ENCODE data around the gene CDH13. TPM values are rescaled to one million over a fixed set of nuclear protein-coding genes. Genes with fewer than 3 reads are reported as not detected.

CDH13 gene
- total RNA-seq, 1 donor from 2014 or later, result 161 TPM

- no peak overlapping the region for H3K27ac ChIP-seq (replicated peaks)
- H3K9me3 ChIP-seq (replicated peaks), result no peaks in the 10 kb centered on the region
- no peak for DNase-seq
- H3K4me3 ChIP-seq, result no peak overlapping the region
- H3K27me3 ChIP-seq (ENCODE audit: low read depth), result no peaks in the 10 kb centered on the region
- intact Hi-C loops (cut with micrococcal nuclease), result no loop called here
- no peak for TF ChIP-seq CTCF (IDR thresholded peaks at IDR 0.05; ENCODE audit: borderline replicate concordance)
- H3K4me1 ChIP-seq, result peaks cover 5% of the 10 kb centered on the region
- H3K36me3 ChIP-seq, result no peaks in the 10 kb centered on the region
Measured at GRCh38 chr16:83307594-83307992, 680.8 kb downstream of the CDH13 start.

GRCh38 chr16:83308414-83308813 lies 681.6 kb downstream of the CDH13 start:
- intact Hi-C loops (cut with micrococcal nuclease), result no loop called here
- no peak for TF ChIP-seq CTCF (IDR thresholded peaks at IDR 0.05; ENCODE audit: borderline replicate concordance)

GRCh38 chr16:83310816-83311215 lies 684.0 kb downstream of the CDH13 start:
- H3K9me3 ChIP-seq (replicated peaks), result no peaks in the 10 kb centered on the region

More at GRCh38 chr16:83308414-83308813, 681.6 kb downstream of the CDH13 start:
- Histone ChIP-seq H3K9me3 (replicated peaks) (no peaks in the 10 kb centered on the region), H3K4me1 (peaks cover 10% of the 10 kb centered on the region), H3K4me3 (no peak overlapping the region), H3K36me3 (no peaks in the 10 kb centered on the region), H3K27ac (replicated peaks) (no peak overlapping the region), H3K27me3 (ENCODE audit: low read depth) (no peaks in the 10 kb centered on the region)
- no peak for DNase-seq

GRCh38 chr16:83312015-83312717 lies 685.4 kb downstream of the CDH13 start:
- Histone ChIP-seq H3K9me3 (replicated peaks) (no peaks in the 10 kb centered on the region), H3K4me3 (no peak overlapping the region), H3K27me3 (ENCODE audit: low read depth) (no peaks in the 10 kb centered on the region), H3K4me1 (peaks cover 10% of the 10 kb centered on the region), H3K27ac (replicated peaks) (no peak overlapping the region), H3K36me3 (no peaks in the 10 kb centered on the region)
- TF ChIP-seq CTCF (IDR thresholded peaks at IDR 0.05; ENCODE audit: borderline replicate concordance), result no peak
- no peak for DNase-seq
- intact Hi-C loops (cut with micrococcal nuclease), result no loop called here

More at GRCh38 chr16:83310816-83311215, 684.0 kb downstream of the CDH13 start:
- DNase-seq, result no peak
- TF ChIP-seq CTCF (IDR thresholded peaks at IDR 0.05; ENCODE audit: borderline replicate concordance), result no peak
- H3K27ac ChIP-seq (replicated peaks), result no peak overlapping the region
- no peaks in the 10 kb centered on the region for H3K36me3 ChIP-seq
- H3K27me3 ChIP-seq (ENCODE audit: low read depth), result no peaks in the 10 kb centered on the region
- H3K4me1 ChIP-seq, result peaks cover 10% of the 10 kb centered on the region
- H3K4me3 ChIP-seq, result no peak overlapping the region
- intact Hi-C loops (cut with micrococcal nuclease), result no loop called here

- Histone ChIP-seq H3K4me1 (peaks cover 10% of the 10 kb centered on the region), H3K27ac (replicated peaks) (no peak overlapping the region), H3K9me3 (replicated peaks) (no peaks in the 10 kb centered on the region), H3K4me3 (no peak overlapping the region), H3K27me3 (ENCODE audit: low read depth) (no peaks in the 10 kb centered on the region), H3K36me3 (no peaks in the 10 kb centered on the region)
- intact Hi-C loops (cut with micrococcal nuclease), result no loop called here
- no peak for TF ChIP-seq CTCF (IDR thresholded peaks at IDR 0.05; ENCODE audit: borderline replicate concordance)
- DNase-seq, result no peak
Measured at GRCh38 chr16:83312718-83313245, 686.0 kb downstream of the CDH13 start.

All from left ventricle myocardium inferior (tissue), 1 donor.